Gastroesophageal sphincter (tissue), 3 donors: ENCODE data around the gene RANBP6.

Source experiments
- CTCF ChIP-seq, 4 experiments: fragments of 200-600 bp in 2 of 4; fragments of 450-650 bp in 2 of 4; sonication (generic) in 1 of 4; IDR thresholded peaks; one replicate each; pipeline ENCODE4 v1.5.1; 2017 to 2019; ENCODE audit warnings: antibody characterized with exemption in 4 of 4, mild to moderate bottlenecking in 2 of 4, moderate library complexity in 2 of 4
- EP300 ChIP-seq: sonication (generic); formaldehyde crosslinking; IDR thresholded peaks from one replicate; pipeline ENCODE4 v1.6.1; 2017; ENCODE audit warnings: antibody characterized with exemption, mild to moderate bottlenecking
- POLR2A ChIP-seq, 2 donors: fragments of 450-650 bp; IDR thresholded peaks; one replicate each; pipeline ENCODE4 v1.6.1; 2017; ENCODE audit warnings: antibody characterized with exemption in 2 of 2, mild to moderate bottlenecking in 2 of 2, moderate library complexity in 1 of 2
- POLR2AphosphoS5 ChIP-seq: sonication (generic); formaldehyde crosslinking; IDR thresholded peaks from one replicate; pipeline ENCODE4 v1.6.1; 2017; ENCODE audit warnings: antibody characterized with exemption

DNA sequence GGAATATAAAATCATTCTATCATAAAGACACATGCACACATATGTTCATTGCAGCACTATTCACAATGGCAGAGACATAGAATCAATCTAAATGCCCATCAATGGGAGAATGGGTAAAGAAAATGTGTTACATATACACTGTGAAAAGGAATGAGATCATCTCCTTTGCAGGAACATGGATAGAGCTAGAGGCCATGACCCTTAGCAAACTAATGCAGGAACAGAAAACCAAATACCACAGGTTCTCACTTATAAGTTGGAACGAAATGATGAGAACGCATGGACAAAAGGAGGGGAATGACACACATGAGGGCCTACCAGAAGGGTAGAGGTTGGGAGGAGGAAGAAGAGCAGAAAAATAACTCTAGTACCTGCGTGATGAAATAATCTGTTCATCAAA, 21.0 kb upstream of the RANBP6 start:
- TF ChIP-seq POLR2A (IDR thresholded peaks at IDR 0.05) (no peak), CTCF (IDR thresholded peaks at IDR 0.05) (no peak), EP300 (no peak), POLR2AphosphoS5 (no peak)
